SIG-M5 (cell line): ENCODE data around the gene CHRM5.

Source experiments
- DNase-seq: peaks from one replicate; lab custom pipeline; 2025; lab: John Stamatoyannopoulos, UW

The CHRM5 gene

GRCh38 chr15:33968224-33968623 is at the start of gene CHRM5:
Gene CHRM5 (plus strand): TSS chr15:33968497. CDS start chr15:34062718, 94,221 bp downstream.
- no peak for DNase-seq

- no peak for DNase-seq
Observed at GRCh38 chr15:33923446-33923845, 44.9 kb upstream of the CHRM5 start.

- no peak for DNase-seq
Observed at GRCh38 chr15:33926260-33926659, 42.0 kb upstream of the CHRM5 start.

- DNase-seq, result no peak
Observed at GRCh38 chr15:33932734-33933133, 35.6 kb upstream of the CHRM5 start.

GRCh38 chr15:33934396-33934795 is 33.9 kb upstream of the CHRM5 start:
- DNase-seq, result no peak

GRCh38 chr15:33934921-33935320 is 33.4 kb upstream of the CHRM5 start:
- no peak for DNase-seq

- DNase-seq, result no peak
Observed at GRCh38 chr15:33941279-33942063, 26.8 kb upstream of the CHRM5 start.

GRCh38 chr15:33946152-33946551 is 22.1 kb upstream of the CHRM5 start:
- DNase-seq, result no peak

GRCh38 chr15:33955945-33956344 is 12.4 kb upstream of the CHRM5 start:
- DNase-seq, result no peak

GRCh38 chr15:33956397-33956796 is 11.9 kb upstream of the CHRM5 start:
- no peak for DNase-seq

- DNase-seq, result no peak
Observed at GRCh38 chr15:33959844-33960548, 8.3 kb upstream of the CHRM5 start.

- no peak for DNase-seq
Observed at GRCh38 chr15:33960549-33960935, 7.8 kb upstream of the CHRM5 start.

- DNase-seq, result no peak
Observed at GRCh38 chr15:33963831-33964664, 4.2 kb upstream of the CHRM5 start.

GRCh38 chr15:33964665-33965040 is 3.6 kb upstream of the CHRM5 start:
- DNase-seq, result no peak

- no peak for DNase-seq
Observed at GRCh38 chr15:33968821-33969220, 524 bp downstream of the CHRM5 start.

GRCh38 chr15:33971811-33972210 is 3.5 kb downstream of the CHRM5 start:
- no peak for DNase-seq

GRCh38 chr15:33975022-33975565 is 6.8 kb downstream of the CHRM5 start:
- DNase-seq, result no peak

- no peak for DNase-seq
Observed at GRCh38 chr15:33980159-33980558, 11.9 kb downstream of the CHRM5 start.

- DNase-seq, result no peak
Observed at GRCh38 chr15:33982516-33982915, 14.2 kb downstream of the CHRM5 start.

- DNase-seq, result no peak
Observed at GRCh38 chr15:33985287-33985686, 17.0 kb downstream of the CHRM5 start.

- DNase-seq, result no peak
Observed at GRCh38 chr15:33985751-33986150, 17.5 kb downstream of the CHRM5 start.

- no peak for DNase-seq
Observed at GRCh38 chr15:33987444-33987843, 19.1 kb downstream of the CHRM5 start.
